Neural cell (in vitro differentiated cells): ENCODE results near the gene APLF. TPM values are rescaled to one million over a fixed set of nuclear protein-coding genes. Genes with fewer than 3 reads are reported as not detected.

Experiments
- H2AFZ ChIP-seq: fragments of 200-600, 300-800 bp; sonication (generic), shearing (Covaris generic); 2 replicates; pipeline ENCODE4 v1.6.0; 2014; ENCODE audit warnings: low read depth, mild to moderate bottlenecking, antibody characterized with exemption, low read length, moderate library complexity
- H3F3A ChIP-seq: fragments of 200-600 bp; shearing (Covaris generic); 2 replicates; pipeline ENCODE4 v1.6.1; 2016; ENCODE audit warnings: mild to moderate bottlenecking, moderate library complexity, mixed read lengths, antibody characterized with exemption, low read length; ENCODE audit not compliant: insufficient read depth, poor library complexity, severe bottlenecking
- H3K27ac ChIP-seq: fragments of 200-600, 300-800 bp; sonication (generic), shearing (Covaris generic); 2 replicates; pipeline ENCODE4 v1.5.1; 2014; ENCODE audit warnings: mild to moderate bottlenecking, low read length, moderate library complexity
- H3K27me3 ChIP-seq: fragments of 300-800, 200-600 bp; sonication (generic), shearing (Covaris generic); 2 replicates; pipeline ENCODE4 v1.6.0; 2014; ENCODE audit warnings: mild to moderate bottlenecking, low read depth, low read length, moderate library complexity; ENCODE audit not compliant: insufficient read depth
- H3K36me3 ChIP-seq: fragments of 300-800, 200-600 bp; sonication (generic), shearing (Covaris generic); 2 replicates; pipeline ENCODE4 v1.5.1; 2014; ENCODE audit warnings: mild to moderate bottlenecking, antibody characterized with exemption, low read length, moderate library complexity; ENCODE audit not compliant: insufficient read depth
- H3K4me2 ChIP-seq: fragments of 300-800, 200-600 bp; sonication (generic), shearing (Covaris generic); 2 replicates; pipeline ENCODE4 v1.6.0; 2014; ENCODE audit warnings: mild to moderate bottlenecking, low read length
- H3K4me3 ChIP-seq: fragments of 300-800, 200-600 bp; sonication (generic), shearing (Covaris generic); 2 replicates; pipeline ENCODE4 v1.5.1; 2014; ENCODE audit warnings: mild to moderate bottlenecking, low read length, moderate library complexity
- H3K79me2 ChIP-seq: fragments of 200-600 bp; shearing (Covaris generic); replicated peaks from 2 replicates; pipeline ENCODE4 v1.6.0; 2014; ENCODE audit warnings: mild to moderate bottlenecking, low read length, moderate library complexity; ENCODE audit not compliant: insufficient read depth
- H3K9ac ChIP-seq: fragments of 300-800, 200-600 bp; sonication (generic), shearing (Covaris generic); 2 replicates; pipeline ENCODE4 v1.6.1; 2016; ENCODE audit warnings: mild to moderate bottlenecking, low read length, mixed read lengths
- H3K9me2 ChIP-seq: fragments of 200-600 bp; shearing (Covaris generic); 2 replicates; pipeline ENCODE4 v1.6.1; 2016; ENCODE audit warnings: mild to moderate bottlenecking, low read length, mixed read lengths; ENCODE audit not compliant: insufficient read depth
- H3K9me3 ChIP-seq: fragments of 200-600, 300-800 bp; sonication (generic), shearing (Covaris generic); 2 replicates; pipeline ENCODE4 v1.6.1; 2016; ENCODE audit warnings: mild to moderate bottlenecking, mixed run types, low read length, moderate library complexity, mixed read lengths
- H4K20me1 ChIP-seq: fragments of 200-600 bp; shearing (Covaris generic); 2 replicates; pipeline ENCODE4 v1.6.1; 2016; ENCODE audit warnings: mild to moderate bottlenecking, mixed run types; ENCODE audit not compliant: insufficient read depth
- EP300 ChIP-seq: fragments of 450-650 bp; conservative IDR thresholded peaks from 2 replicates; pipeline ENCODE4 v1.6.1; 2014; ENCODE audit warnings: antibody characterized with exemption, mild to moderate bottlenecking, moderate library complexity; ENCODE audit not compliant: poor library complexity, severe bottlenecking
- EZH2 ChIP-seq: fragments of 200-600, 300-800 bp; shearing (Covaris generic), sonication (generic); IDR thresholded peaks from 2 replicates; pipeline ENCODE4 v1.6.1; 2014; ENCODE audit warnings: antibody characterized with exemption, low read length, borderline replicate concordance, mild to moderate bottlenecking; ENCODE audit not compliant: insufficient read depth, poor library complexity, severe bottlenecking
- MXI1 ChIP-seq: fragments of 450-650 bp; conservative IDR thresholded peaks from 2 replicates; pipeline ENCODE4 v1.6.1; 2014; ENCODE audit warnings: antibody characterized with exemption, mild to moderate bottlenecking; ENCODE audit not compliant: poor library complexity, severe bottlenecking
- POLR2AphosphoS5 ChIP-seq: IDR thresholded peaks from 2 replicates; pipeline ENCODE4 v1.6.1; 2012
- RAD21 ChIP-seq: fragments of 450-650 bp; conservative IDR thresholded peaks from 2 replicates; pipeline ENCODE4 v1.6.1; 2014; ENCODE audit warnings: antibody characterized with exemption, mild to moderate bottlenecking, moderate library complexity
- SMC3 ChIP-seq: fragments of 450-650 bp; conservative IDR thresholded peaks from 2 replicates; pipeline ENCODE4 v1.6.1; 2014; ENCODE audit warnings: antibody characterized with exemption, mild to moderate bottlenecking, moderate library complexity; ENCODE audit not compliant: poor library complexity
- TAF1 ChIP-seq: IDR thresholded peaks from 2 replicates; pipeline ENCODE4 v1.6.1; 2012; ENCODE audit warnings: low read depth
- polyA plus RNA-seq: library from polyadenylated mRNA; depleted of rRNA; stranded (reverse); fragments of >200 nt; gene quantifications from 2 replicates; pipeline ENCODE4 v1.2.3, GENCODE V29; 2014
- TF ChIP-seq, protein P1 (sequence below): fragments of 450-650 bp; IDR thresholded peaks from 2 replicates; pipeline ENCODE4 v1.5.1; 2014; ENCODE audit warnings: antibody characterized with exemption, mild to moderate bottlenecking, moderate library complexity; ENCODE audit not compliant: poor library complexity, severe bottlenecking
- TF ChIP-seq, protein P2 (sequence below): IDR thresholded peaks from 2 replicates; pipeline ENCODE4 v1.6.1; 2012; ENCODE audit warnings: borderline replicate concordance

The APLF gene
- polyA plus RNA-seq, 1 donor from 2014 or later: 0.45 TPM

DNA sequence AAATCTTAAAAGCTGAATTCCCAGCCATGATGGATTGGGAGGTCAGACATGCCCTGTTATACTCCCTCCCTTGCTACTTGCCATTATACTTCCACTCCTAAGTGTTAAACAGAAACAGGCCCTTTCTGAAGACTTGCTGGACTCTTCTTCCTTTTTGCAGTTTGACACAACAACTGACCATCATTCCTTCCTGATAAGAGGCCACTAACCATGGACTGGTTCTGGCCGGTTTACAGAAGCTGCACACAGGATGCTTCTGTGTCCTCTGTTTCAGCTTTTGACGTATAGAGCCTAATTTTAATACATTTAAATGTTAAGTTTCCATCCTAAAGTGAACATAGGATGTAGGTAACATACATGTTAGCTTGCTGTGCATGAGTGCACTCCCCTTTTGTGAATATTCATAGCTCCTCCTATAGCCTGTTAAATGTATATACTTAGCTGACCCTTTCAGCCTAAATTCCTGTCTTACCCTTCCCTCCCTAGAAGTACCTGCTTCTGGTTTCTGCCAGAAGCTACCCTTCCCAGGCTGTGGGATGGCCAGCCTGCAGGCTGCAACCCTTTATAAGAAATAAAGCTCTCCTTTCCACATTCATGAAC, 13.5 kb upstream of the APLF start:
- H3K27ac ChIP-seq: no peak overlapping the region
- TF ChIP-seq RAD21: no peak
- TF ChIP-seq MXI1: no peak
- TF ChIP-seq, protein P1, sequence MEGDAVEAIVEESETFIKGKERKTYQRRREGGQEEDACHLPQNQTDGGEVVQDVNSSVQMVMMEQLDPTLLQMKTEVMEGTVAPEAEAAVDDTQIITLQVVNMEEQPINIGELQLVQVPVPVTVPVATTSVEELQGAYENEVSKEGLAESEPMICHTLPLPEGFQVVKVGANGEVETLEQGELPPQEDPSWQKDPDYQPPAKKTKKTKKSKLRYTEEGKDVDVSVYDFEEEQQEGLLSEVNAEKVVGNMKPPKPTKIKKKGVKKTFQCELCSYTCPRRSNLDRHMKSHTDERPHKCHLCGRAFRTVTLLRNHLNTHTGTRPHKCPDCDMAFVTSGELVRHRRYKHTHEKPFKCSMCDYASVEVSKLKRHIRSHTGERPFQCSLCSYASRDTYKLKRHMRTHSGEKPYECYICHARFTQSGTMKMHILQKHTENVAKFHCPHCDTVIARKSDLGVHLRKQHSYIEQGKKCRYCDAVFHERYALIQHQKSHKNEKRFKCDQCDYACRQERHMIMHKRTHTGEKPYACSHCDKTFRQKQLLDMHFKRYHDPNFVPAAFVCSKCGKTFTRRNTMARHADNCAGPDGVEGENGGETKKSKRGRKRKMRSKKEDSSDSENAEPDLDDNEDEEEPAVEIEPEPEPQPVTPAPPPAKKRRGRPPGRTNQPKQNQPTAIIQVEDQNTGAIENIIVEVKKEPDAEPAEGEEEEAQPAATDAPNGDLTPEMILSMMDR: no peak
- TF ChIP-seq POLR2AphosphoS5: no peak
- TF ChIP-seq EP300: no peak
- no peak for TF ChIP-seq EZH2
- no peak for TF ChIP-seq SMC3
- TF ChIP-seq TAF1: no peak
- TF ChIP-seq, protein P2, sequence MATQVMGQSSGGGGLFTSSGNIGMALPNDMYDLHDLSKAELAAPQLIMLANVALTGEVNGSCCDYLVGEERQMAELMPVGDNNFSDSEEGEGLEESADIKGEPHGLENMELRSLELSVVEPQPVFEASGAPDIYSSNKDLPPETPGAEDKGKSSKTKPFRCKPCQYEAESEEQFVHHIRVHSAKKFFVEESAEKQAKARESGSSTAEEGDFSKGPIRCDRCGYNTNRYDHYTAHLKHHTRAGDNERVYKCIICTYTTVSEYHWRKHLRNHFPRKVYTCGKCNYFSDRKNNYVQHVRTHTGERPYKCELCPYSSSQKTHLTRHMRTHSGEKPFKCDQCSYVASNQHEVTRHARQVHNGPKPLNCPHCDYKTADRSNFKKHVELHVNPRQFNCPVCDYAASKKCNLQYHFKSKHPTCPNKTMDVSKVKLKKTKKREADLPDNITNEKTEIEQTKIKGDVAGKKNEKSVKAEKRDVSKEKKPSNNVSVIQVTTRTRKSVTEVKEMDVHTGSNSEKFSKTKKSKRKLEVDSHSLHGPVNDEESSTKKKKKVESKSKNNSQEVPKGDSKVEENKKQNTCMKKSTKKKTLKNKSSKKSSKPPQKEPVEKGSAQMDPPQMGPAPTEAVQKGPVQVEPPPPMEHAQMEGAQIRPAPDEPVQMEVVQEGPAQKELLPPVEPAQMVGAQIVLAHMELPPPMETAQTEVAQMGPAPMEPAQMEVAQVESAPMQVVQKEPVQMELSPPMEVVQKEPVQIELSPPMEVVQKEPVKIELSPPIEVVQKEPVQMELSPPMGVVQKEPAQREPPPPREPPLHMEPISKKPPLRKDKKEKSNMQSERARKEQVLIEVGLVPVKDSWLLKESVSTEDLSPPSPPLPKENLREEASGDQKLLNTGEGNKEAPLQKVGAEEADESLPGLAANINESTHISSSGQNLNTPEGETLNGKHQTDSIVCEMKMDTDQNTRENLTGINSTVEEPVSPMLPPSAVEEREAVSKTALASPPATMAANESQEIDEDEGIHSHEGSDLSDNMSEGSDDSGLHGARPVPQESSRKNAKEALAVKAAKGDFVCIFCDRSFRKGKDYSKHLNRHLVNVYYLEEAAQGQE: no peak
- no peaks in the 10 kb centered on the region for H3K79me2 ChIP-seq
- no peaks in the 10 kb centered on the region for H3K36me3 ChIP-seq
- no peak overlapping the region for H3K4me2 ChIP-seq
- H3K27me3 ChIP-seq: no peaks in the 10 kb centered on the region
- no peak overlapping the region for H3K9ac ChIP-seq
- H3K9me3 ChIP-seq: no peaks in the 10 kb centered on the region
- H2AFZ ChIP-seq: no peak overlapping the region
- no peaks in the 10 kb centered on the region for H3F3A ChIP-seq
- H3K9me2 ChIP-seq: no peaks in the 10 kb centered on the region
- no peaks in the 10 kb centered on the region for H4K20me1 ChIP-seq
- no peak overlapping the region for H3K4me3 ChIP-seq

DNA sequence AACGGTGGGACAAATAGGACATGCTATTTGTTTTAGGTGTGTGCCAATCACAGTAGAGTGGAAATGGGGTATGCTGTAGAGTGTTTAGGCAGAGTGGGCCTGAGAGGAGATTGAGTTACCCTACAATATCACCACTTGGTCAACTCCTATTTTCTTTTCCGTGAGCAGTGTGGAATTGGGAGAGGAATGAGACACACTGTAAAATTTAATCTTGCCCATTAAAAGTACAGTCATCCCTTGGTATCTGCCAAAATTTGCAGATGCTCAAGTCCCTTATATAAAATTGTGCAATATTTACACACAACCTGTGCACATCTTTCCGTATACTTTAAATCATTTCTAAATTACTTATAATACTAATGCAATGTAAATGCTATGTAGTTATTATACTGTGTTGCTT, 12.7 kb upstream of the APLF start:
- no peak overlapping the region for H3K27ac ChIP-seq

More for the DNA sequence above, 12.7 kb upstream of the APLF start:
- H3K4me3 ChIP-seq: no peak overlapping the region
- no peaks in the 10 kb centered on the region for H3K9me3 ChIP-seq
- no peaks in the 10 kb centered on the region for H3K36me3 ChIP-seq
- H3K27me3 ChIP-seq: no peaks in the 10 kb centered on the region
- H3K4me2 ChIP-seq: no peak overlapping the region
- no peaks in the 10 kb centered on the region for H3K9me2 ChIP-seq
- TF ChIP-seq SMC3 (no peak), MXI1 (no peak), TAF1 (no peak), RAD21 (no peak), EZH2 (no peak), POLR2AphosphoS5 (no peak), EP300 (no peak)
- TF ChIP-seq, protein P1: no peak
- TF ChIP-seq, protein P2: no peak
- H3K79me2 ChIP-seq: no peaks in the 10 kb centered on the region
- no peaks in the 10 kb centered on the region for H3F3A ChIP-seq
- H4K20me1 ChIP-seq: no peaks in the 10 kb centered on the region
- no peak overlapping the region for H3K9ac ChIP-seq
- no peak overlapping the region for H2AFZ ChIP-seq
